Measurements from ENCODE around the gene KCTD12.

KCTD12 gene

GRCh38 chr13:76879883-76880270, 6.3 kb downstream of the KCTD12 start:
- TF ChIP-seq CTCF (IDR thresholded peaks at IDR 0.05; ENCODE audit: low read depth, low read length), result no peak
- DNase-seq, result no peak
- Histone ChIP-seq H3K9me3 (ENCODE audit: severe bottlenecking) (no peaks in the 10 kb centered on the region), H3K4me3 (ENCODE audit: low read depth, low read length) (no peak overlapping the region), H3K36me3 (no peaks in the 10 kb centered on the region), H3K27me3 (ENCODE audit: insufficient read depth, low read depth, severe bottlenecking) (no peaks in the 10 kb centered on the region), H3K27ac (no peak overlapping the region)

DNA sequence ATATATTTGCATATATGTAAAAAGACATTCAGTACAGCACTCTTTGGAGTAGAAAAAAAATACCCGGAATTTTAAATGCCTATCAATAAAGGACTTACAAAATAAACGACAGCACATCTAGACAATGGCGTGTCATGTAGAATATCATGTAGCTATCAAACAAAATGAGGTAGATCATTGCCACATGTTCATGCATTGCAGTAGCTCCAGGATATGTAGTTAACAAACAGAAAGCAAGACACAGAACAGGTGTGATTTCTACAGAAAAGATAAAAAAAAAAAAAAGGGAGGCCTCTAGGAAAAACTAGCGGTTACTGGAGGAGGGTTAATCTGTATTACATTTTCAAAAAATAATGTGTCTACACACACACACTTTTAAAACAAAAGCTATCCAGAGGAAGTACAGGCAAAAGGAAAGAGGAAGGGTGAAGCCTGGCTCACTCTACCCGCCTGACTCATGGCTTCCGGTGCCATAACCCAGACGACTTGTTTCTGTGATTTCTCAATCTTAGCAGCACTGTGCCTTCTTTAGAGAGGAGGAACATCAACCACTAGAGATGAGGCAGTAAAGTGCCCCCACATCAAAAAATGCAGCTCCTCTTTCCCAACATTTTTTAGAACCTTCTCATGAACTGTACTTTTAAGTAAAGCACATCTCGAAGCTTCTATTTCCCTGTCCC, 6.9 kb downstream of the KCTD12 start:
- Histone ChIP-seq H3K27ac (no peak overlapping the region), H3K27me3 (ENCODE audit: insufficient read depth, low read depth, severe bottlenecking) (no peaks in the 10 kb centered on the region), H3K4me3 (ENCODE audit: low read depth, low read length) (no peak overlapping the region), H3K9me3 (ENCODE audit: severe bottlenecking) (no peaks in the 10 kb centered on the region), H3K36me3 (no peaks in the 10 kb centered on the region)
- no peak for DNase-seq
- no peak for TF ChIP-seq CTCF (IDR thresholded peaks at IDR 0.05; ENCODE audit: low read depth, low read length)

- no peaks in the 10 kb centered on the region for H3K27me3 ChIP-seq (ENCODE audit: insufficient read depth, low read depth, severe bottlenecking)
- TF ChIP-seq CTCF (IDR thresholded peaks at IDR 0.05; ENCODE audit: low read depth, low read length), result no peak
- no peaks in the 10 kb centered on the region for H3K9me3 ChIP-seq (ENCODE audit: severe bottlenecking)
- DNase-seq, result no peak
- no peak overlapping the region for H3K27ac ChIP-seq
- H3K36me3 ChIP-seq, result no peaks in the 10 kb centered on the region
- H3K4me3 ChIP-seq (ENCODE audit: low read depth, low read length), result no peak overlapping the region
Measured at GRCh38 chr13:76878043-76878442, 8.2 kb downstream of the KCTD12 start.

DNA sequence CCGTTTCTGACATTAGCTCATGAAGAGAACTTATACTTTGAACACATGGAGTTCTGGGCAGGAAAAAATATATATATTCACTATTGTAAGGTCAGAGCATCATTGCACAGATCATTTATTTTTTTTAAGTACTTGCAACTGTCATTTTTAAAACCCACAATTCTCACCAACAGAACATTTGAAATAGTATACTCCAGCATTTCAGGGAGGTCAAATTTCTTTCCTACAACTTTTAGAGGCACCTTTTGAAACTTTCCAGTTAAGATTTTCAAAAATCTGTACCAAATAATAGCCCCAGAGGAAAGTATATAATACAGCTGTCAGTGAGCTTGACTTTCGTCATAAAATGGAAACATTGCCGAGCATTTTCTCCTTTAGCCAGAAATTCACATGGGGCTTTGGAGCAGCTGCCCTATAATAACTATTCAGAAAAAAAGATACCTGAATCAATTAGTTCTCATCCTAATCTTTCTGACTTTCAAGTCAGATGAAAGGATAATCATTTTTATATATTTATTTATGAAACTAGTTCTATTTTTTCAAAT, 10.9 kb downstream of the KCTD12 start:
- Histone ChIP-seq H3K4me3 (ENCODE audit: low read depth, low read length) (no peak overlapping the region), H3K27me3 (ENCODE audit: insufficient read depth, low read depth, severe bottlenecking) (no peaks in the 10 kb centered on the region), H3K27ac (no peak overlapping the region), H3K36me3 (no peaks in the 10 kb centered on the region), H3K9me3 (ENCODE audit: severe bottlenecking) (no peaks in the 10 kb centered on the region)
- no peak for DNase-seq
- no peak for TF ChIP-seq CTCF (IDR thresholded peaks at IDR 0.05; ENCODE audit: low read depth, low read length)

DNA sequence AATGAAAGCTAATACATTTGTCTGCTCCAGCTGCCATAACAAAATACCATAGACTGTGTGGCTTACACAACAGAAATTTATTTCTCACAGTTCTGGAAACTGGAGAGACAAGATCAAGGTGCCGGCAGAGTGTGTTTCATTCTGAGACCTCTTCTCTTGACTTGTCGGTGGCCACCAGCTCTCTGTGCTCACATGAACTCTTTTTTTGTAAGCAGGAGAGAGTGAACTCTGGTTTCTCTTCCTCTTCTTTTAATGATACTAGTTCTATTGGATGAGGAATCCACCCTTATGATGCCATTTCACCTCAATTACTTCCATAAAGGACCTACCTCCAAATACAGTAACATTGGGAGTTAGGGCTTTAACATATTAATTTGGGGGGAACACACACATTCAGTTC, 11.7 kb downstream of the KCTD12 start:
- Histone ChIP-seq H3K27ac (no peak overlapping the region), H3K4me3 (ENCODE audit: low read depth, low read length) (no peak overlapping the region), H3K36me3 (no peaks in the 10 kb centered on the region), H3K27me3 (ENCODE audit: insufficient read depth, low read depth, severe bottlenecking) (no peaks in the 10 kb centered on the region), H3K9me3 (ENCODE audit: severe bottlenecking) (no peaks in the 10 kb centered on the region)
- no peak for DNase-seq
- TF ChIP-seq CTCF (IDR thresholded peaks at IDR 0.05; ENCODE audit: low read depth, low read length), result no peak

DNA sequence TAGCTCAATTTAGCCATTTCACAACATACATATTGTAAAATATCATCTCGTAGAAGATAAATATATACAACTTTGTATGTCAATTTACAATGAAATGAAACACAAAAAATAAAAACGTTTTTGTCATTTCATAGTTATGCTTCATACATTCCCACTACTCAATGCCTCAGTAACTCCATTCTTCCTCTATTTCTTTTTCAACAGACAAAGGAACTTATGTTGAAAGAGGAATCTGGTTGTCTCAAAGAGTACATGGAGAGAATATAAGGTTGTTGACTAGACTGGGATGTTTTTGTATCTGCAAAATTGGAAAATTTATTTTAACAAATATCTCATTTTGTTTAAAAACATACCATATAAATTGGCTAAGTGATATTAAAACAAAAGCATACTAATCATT, 12.8 kb downstream of the KCTD12 start:
- no peak overlapping the region for H3K4me3 ChIP-seq (ENCODE audit: low read depth, low read length)
- no peaks in the 10 kb centered on the region for H3K36me3 ChIP-seq
- DNase-seq, result no peak
- no peak for TF ChIP-seq CTCF (IDR thresholded peaks at IDR 0.05; ENCODE audit: low read depth, low read length)
- H3K27ac ChIP-seq, result no peak overlapping the region
- no peaks in the 10 kb centered on the region for H3K27me3 ChIP-seq (ENCODE audit: insufficient read depth, low read depth, severe bottlenecking)
- no peaks in the 10 kb centered on the region for H3K9me3 ChIP-seq (ENCODE audit: severe bottlenecking)

Data from WERI-Rb-1 (cell line).